DOHH2 (cell line): Measurements from ENCODE around the gene MRGPRX1.

Experiments
- H3F3A ChIP-seq: fragments of 200-600 bp; sonication (generic), shearing (Covaris generic); 2 replicates; pipeline ENCODE4 v1.6.0; 2016; ENCODE audit warnings: antibody characterized with exemption, mild to moderate bottlenecking; ENCODE audit not compliant: control insufficient read depth, insufficient read depth
- H3K27ac ChIP-seq: fragments of 200-600 bp; sonication (generic); 2 replicates; pipeline ENCODE4 v1.5.1; 2014; ENCODE audit warnings: low read depth, mild to moderate bottlenecking, low read length, moderate library complexity
- H3K27me3 ChIP-seq: fragments of 200-600 bp; sonication (generic); 2 replicates; pipeline ENCODE4 v1.6.1; 2014; ENCODE audit warnings: mild to moderate bottlenecking, low read length, mixed read lengths; ENCODE audit not compliant: control insufficient read depth
- H3K36me3 ChIP-seq: fragments of 200-600 bp; sonication (generic); 2 replicates; pipeline ENCODE4 v1.6.1; 2014; ENCODE audit warnings: mild to moderate bottlenecking, low read length, moderate library complexity, mixed read lengths; ENCODE audit not compliant: control insufficient read depth
- H3K4me1 ChIP-seq: fragments of 200-600 bp; sonication (generic); 2 replicates; pipeline ENCODE4 v1.6.1; 2014; ENCODE audit warnings: mild to moderate bottlenecking, low read length, mixed read lengths; ENCODE audit not compliant: control insufficient read depth
- H3K4me2 ChIP-seq: fragments of 200-600 bp; sonication (generic); 2 replicates; pipeline ENCODE4 v1.6.0; 2014; ENCODE audit warnings: mild to moderate bottlenecking, low read length, moderate library complexity
- H3K4me3 ChIP-seq: fragments of 200-600 bp; sonication (generic); 2 replicates; pipeline ENCODE4 v1.5.1; 2014; ENCODE audit warnings: mild to moderate bottlenecking, low read length, mixed read lengths
- H3K79me2 ChIP-seq: fragments of 200-600 bp; sonication (generic); 2 replicates; pipeline ENCODE4 v1.6.1; 2014; ENCODE audit warnings: mild to moderate bottlenecking, low read length, mixed read lengths; ENCODE audit not compliant: control insufficient read depth
- H3K9me2 ChIP-seq: fragments of 200-600 bp; sonication (generic); replicated peaks from 2 replicates; pipeline ENCODE4 v1.6.1; 2014; ENCODE audit warnings: mild to moderate bottlenecking, low read length, mixed read lengths; ENCODE audit not compliant: control insufficient read depth
- H3K9me3 ChIP-seq: fragments of 200-600 bp; sonication (generic); 2 replicates; pipeline ENCODE4 v1.6.1; 2014; ENCODE audit warnings: antibody characterized with exemption, low read length, mixed read lengths; ENCODE audit not compliant: control insufficient read depth, insufficient read depth
- H4K20me1 ChIP-seq: fragments of 200-600 bp; sonication (generic); 2 replicates; pipeline ENCODE4 v1.6.0; 2014; ENCODE audit warnings: low read depth, mild to moderate bottlenecking, antibody characterized with exemption, low read length, moderate library complexity; ENCODE audit not compliant: control insufficient read depth, insufficient read depth
- CTCF ChIP-seq: fragments of 200-600 bp; sonication (generic); IDR thresholded peaks from one replicate; pipeline ENCODE4 v1.5.1; 2014; ENCODE audit warnings: antibody characterized with exemption, mild to moderate bottlenecking, low read depth, low read length; ENCODE audit not compliant: poor library complexity, severe bottlenecking
- EZH2phosphoT487 ChIP-seq: fragments of 200-600 bp; sonication (generic); IDR thresholded peaks from 2 replicates; pipeline ENCODE4 v1.6.1; 2017; ENCODE audit warnings: borderline replicate concordance, mild to moderate bottlenecking, antibody characterized with exemption, low read length, moderate library complexity, mixed read lengths

MRGPRX1 gene

GRCh38 chr11:18939314-18939713 lies at the start of gene MRGPRX1:
MRGPRX1 (minus strand) TSS chr11:18939414; CDS start chr11:18934784, 4,630 bp downstream.
- Histone ChIP-seq H3K79me2 (no peaks in the 10 kb centered on the region), H3K27me3 (peaks cover 3% of the 10 kb centered on the region; the same call in 1 of the 2 replicates), H3K4me2 (no peak within 1 kb of the TSS), H3K9me2 (no peaks in the 10 kb centered on the region), H4K20me1 (no peaks in the 10 kb centered on the region), H3K27ac (no peak within 1 kb of the TSS), H3K9me3 (no peaks in the 10 kb centered on the region), H3K4me1 (no peaks in the 10 kb centered on the region), H3K4me3 (no peak within 1 kb of the TSS), H3K36me3 (no peaks in the 10 kb centered on the region), H3F3A (no peaks in the 10 kb centered on the region)
- TF ChIP-seq CTCF, result no peak
- no peak for TF ChIP-seq EZH2phosphoT487

GRCh38 chr11:18987454-18988231 lies 48.4 kb upstream of the MRGPRX1 start:
- Histone ChIP-seq H3K9me2 (no peaks in the 10 kb centered on the region), H3K27ac (no peak overlapping the region), H3K79me2 (no peaks in the 10 kb centered on the region), H3K36me3 (no peaks in the 10 kb centered on the region), H4K20me1 (no peaks in the 10 kb centered on the region), H3K9me3 (no peaks in the 10 kb centered on the region), H3F3A (no peaks in the 10 kb centered on the region), H3K4me1 (no peaks in the 10 kb centered on the region), H3K27me3 (no peaks in the 10 kb centered on the region), H3K4me2 (no peak overlapping the region), H3K4me3 (no peak overlapping the region)
- TF ChIP-seq EZH2phosphoT487, result no peak
- no peak for TF ChIP-seq CTCF

- Histone ChIP-seq H3K27me3 (no peaks in the 10 kb centered on the region), H3K36me3 (no peaks in the 10 kb centered on the region), H4K20me1 (no peaks in the 10 kb centered on the region), H3K4me2 (no peak overlapping the region), H3K4me1 (no peaks in the 10 kb centered on the region), H3K4me3 (no peak overlapping the region), H3K27ac (no peak overlapping the region), H3F3A (no peaks in the 10 kb centered on the region), H3K9me2 (no peaks in the 10 kb centered on the region), H3K79me2 (no peaks in the 10 kb centered on the region), H3K9me3 (no peaks in the 10 kb centered on the region)
- TF ChIP-seq CTCF (no peak), EZH2phosphoT487 (no peak)
Observed at GRCh38 chr11:18986744-18987143, 47.5 kb upstream of the MRGPRX1 start.
